Kidney (tissue), 14 donors: ENCODE data around the gene SH3PXD2A. TPM values are rescaled to one million over a fixed set of nuclear protein-coding genes. Genes with fewer than 3 reads are reported as not detected.

Source experiments
- DNase-seq, 5 donors: peaks; one replicate each; pipeline ENCODE4 v3.0.0-alpha.2; 2013 to 2020
- FAIRE-seq: peaks from 2 replicates; lab custom pipeline; 2012; peaks lifted over from hg19 to GRCh38; lab: Jason Lieb, UNC
- H3K27ac ChIP-seq, 2 donors: one replicate each; pipeline ENCODE4 v1.7.0; 2013; ENCODE audit warnings: low read depth in 2 of 2, low read length in 2 of 2, inconsistent platforms in 1 of 2
- H3K27me3 ChIP-seq: one replicate; pipeline ENCODE4 v1.7.1; 2013; ENCODE audit warnings: low read length, inconsistent platforms; ENCODE audit not compliant: control insufficient read depth, insufficient read depth
- H3K36me3 ChIP-seq, 3 donors: one replicate each; pipeline versions ENCODE4 v1.7.0 to v1.7.1; 2013; ENCODE audit warnings: low read length in 3 of 3, control low read depth in 1 of 3, inconsistent platforms in 1 of 3; ENCODE audit not compliant: insufficient read depth in 3 of 3, control insufficient read depth in 2 of 3
- H3K4me1 ChIP-seq, 3 donors: one replicate each; pipeline versions ENCODE4 v1.7.0 to v1.7.1; 2013; ENCODE audit warnings: low read length in 3 of 3, inconsistent platforms in 1 of 3, low read depth in 1 of 3; ENCODE audit not compliant: control insufficient read depth in 2 of 3, insufficient read depth in 2 of 3
- H3K4me3 ChIP-seq, 3 donors: one replicate each; pipeline versions ENCODE4 v1.7.0 to v1.8.1; 2013; ENCODE audit warnings: low read length in 3 of 3, control low read depth in 1 of 3, inconsistent platforms in 1 of 3
- H3K9ac ChIP-seq, 3 donors: one replicate each; pipeline versions ENCODE4 v1.7.0 to v1.7.1; 2013; ENCODE audit warnings: low read length in 3 of 3, control low read depth in 1 of 3, inconsistent platforms in 1 of 3
- H3K9me3 ChIP-seq, 3 donors: one replicate each; pipeline versions ENCODE4 v1.7.0 to v1.7.1; 2013; ENCODE audit warnings: low read length in 3 of 3, control low read depth in 1 of 3, inconsistent platforms in 1 of 3; ENCODE audit not compliant: control insufficient read depth in 2 of 3, insufficient read depth in 1 of 3
- CTCF ChIP-seq: IDR thresholded peaks from 3 replicates; pipeline ENCODE4 v1.5.1; 2012; ENCODE audit warnings: mild to moderate bottlenecking, moderate library complexity, borderline replicate concordance; ENCODE audit not compliant: insufficient read depth; ENCODE audit errors: extremely low read depth
- intact Hi-C: fragments of 100-400 bp; cut with DNase I; formaldehyde crosslinking; loops from one replicate; pipeline ENCODE4 v1.11.1; 2022
- polyA plus RNA-seq: library from polyadenylated mRNA; stranded (reverse); fragments of 350-450 nt; fragmentation: Illumina TruSeq; extraction: RNeasy Lipid Tissue Mini Kit (QIAGEN cat#74804); gene quantifications from one replicate; pipeline ENCODE4 v1.2.3, GENCODE V29; 2014; ENCODE audit warnings: low read depth, low replicate concordance; ENCODE audit not compliant: insufficient read depth
- total RNA-seq: library from RNA; stranded (reverse); fragmentation: NEBNext Ultra II Directional; extraction: Animal tissue kit (Norgen Biotek cat#: 25700); gene quantifications from one replicate; pipeline ENCODE4 v1.2.1, GENCODE V29; 2021
- donor health status: control.
- donor health status: control.
- donor health status: control.
- donor health status: control.
- donor health status: control.
- donor health status: DM: yes; HTN: yes; CAD: no.
- donor health status: Normal renal cell carcinoma (clear cell type).

The SH3PXD2A gene
- total and polyA plus RNA-seq, 2 donors from 2014 or later: 2.4 to 20.1 TPM

DNA sequence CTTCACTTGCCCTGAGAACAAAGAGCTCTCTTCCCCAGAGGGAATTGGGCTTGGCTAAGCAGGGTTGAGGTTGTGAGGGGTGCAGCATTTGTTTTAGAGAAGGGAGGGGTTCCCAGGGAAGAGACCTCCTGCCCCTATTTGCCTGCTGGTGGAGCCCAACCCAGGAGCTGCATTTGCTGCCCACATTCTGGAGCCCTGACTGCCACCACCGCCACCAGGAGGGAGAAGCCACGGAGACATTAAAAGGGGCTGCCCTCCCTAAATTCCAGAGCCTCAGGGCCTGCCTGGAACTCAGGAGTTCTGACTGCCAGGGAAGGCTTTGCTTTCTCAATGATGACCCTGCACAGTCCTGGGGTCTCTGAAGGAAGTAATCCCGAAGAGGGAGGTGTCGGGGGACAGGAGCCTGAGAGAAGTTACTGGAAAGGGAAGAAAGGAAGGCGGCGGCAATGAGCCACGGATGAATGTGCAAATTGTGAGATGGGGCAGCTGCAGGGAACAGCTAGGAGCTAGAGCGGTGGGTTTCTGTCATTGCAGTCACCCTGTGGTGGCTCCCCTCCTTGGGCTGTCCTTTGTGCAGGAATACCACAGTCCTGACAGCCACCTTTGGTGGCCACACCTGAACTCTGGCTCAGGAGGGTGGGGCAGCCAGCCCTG is 310.6 kb downstream of the SH3PXD2A start:
- no peak overlapping the region for H3K4me3 ChIP-seq
- no peak for TF ChIP-seq CTCF
- H3K36me3 ChIP-seq: no peaks in the 10 kb centered on the region
- no peak overlapping the region for H3K9ac ChIP-seq
- H3K9me3 ChIP-seq: no peaks in the 10 kb centered on the region
- H3K27me3 ChIP-seq: no peaks in the 10 kb centered on the region
- intact Hi-C loops: no loop called here
- FAIRE-seq (no peak), DNase-seq (no peak)
- no peak overlapping the region for H3K27ac ChIP-seq
- H3K4me1 ChIP-seq: peaks cover 0 to 6% (median 6%) of the 10 kb centered on the region in 3 donors

Other genes with a start within 250 kb of the SH3PXD2A start
- gene STN1, start 62.6 kb upstream of the SH3PXD2A start, total RNA-seq: 30.1 TPM
- gene STN1, start 62.6 kb upstream of the SH3PXD2A start, polyA plus RNA-seq: 29.4 TPM
- gene SLK, start 111.6 kb upstream of the SH3PXD2A start, total RNA-seq: 45.5 TPM
- 12.3 TPM for gene SLK, start 111.6 kb upstream of the SH3PXD2A start, polyA plus RNA-seq
- 10.8 TPM for gene COL17A1, start 230.3 kb upstream of the SH3PXD2A start, total RNA-seq
- 0.58 TPM for gene COL17A1, start 230.3 kb upstream of the SH3PXD2A start, polyA plus RNA-seq